Esophagus muscularis mucosa (tissue), 4 donors: ENCODE measurements around the gene SLC28A1. TPM values are rescaled to one million over a fixed set of nuclear protein-coding genes. Genes with fewer than 3 reads are reported as not detected.

ENCODE experiments used
- DNase-seq: peaks from one replicate; pipeline ENCODE4 v3.0.0-alpha.2; 2017; ENCODE audit errors: extremely low spot score
- H3K27ac ChIP-seq, 4 donors: fragments of 200-600 bp; sonication (generic); replicated peaks in 1 of 4; 1 replicate in 3 of 4; 2 replicates in 1 of 4; pipeline ENCODE4 v1.5.1; 2016 to 2019; ENCODE audit warnings: mild to moderate bottlenecking in 1 of 4
- H3K27me3 ChIP-seq, 4 donors: fragments of 200-600 bp; sonication (generic); one replicate each; pipeline versions ENCODE4 v1.5.1 to v1.6.0; 2016 to 2019
- H3K36me3 ChIP-seq, 4 donors: fragments of 200-600 bp; sonication (generic); one replicate each; pipeline ENCODE4 v1.5.1; 2016 to 2019
- H3K4me1 ChIP-seq, 4 donors: fragments of 200-600 bp; sonication (generic); one replicate each; pipeline ENCODE4 v1.5.1; 2016 to 2019
- H3K4me3 ChIP-seq, 4 donors: fragments of 200-600 bp; sonication (generic); 1 replicate in 2 of 4; 2 replicates in 2 of 4; pipeline ENCODE4 v1.5.1; 2016 to 2019; ENCODE audit warnings: mild to moderate bottlenecking in 4 of 4, moderate library complexity in 1 of 4
- H3K9me3 ChIP-seq, 4 donors: fragments of 200-600 bp; sonication (generic); 1 replicate in 3 of 4; 2 replicates in 1 of 4; pipeline ENCODE4 v1.5.1; 2016 to 2019
- EP300 ChIP-seq: sonication (generic); formaldehyde crosslinking; IDR thresholded peaks from one replicate; pipeline ENCODE4 v1.6.1; 2017; ENCODE audit warnings: antibody characterized with exemption
- POLR2A ChIP-seq: fragments of 450-650 bp; IDR thresholded peaks from one replicate; pipeline ENCODE4 v1.6.1; 2017; ENCODE audit warnings: antibody characterized with exemption, moderate library complexity, mild to moderate bottlenecking, low read depth
- POLR2AphosphoS5 ChIP-seq, 2 donors: sonication (generic); formaldehyde crosslinking; IDR thresholded peaks; one replicate each; pipeline ENCODE4 v1.6.1; 2017; ENCODE audit warnings: antibody characterized with exemption in 2 of 2
- WGBS: methylation state at CpG from one replicate; pipeline ENCODE4 v1.1.5; 2018; 5-methylcytosine and 5-hydroxymethylcytosine counted together
- intact Hi-C: fragments of 100-400 bp; cut with DNase I; formaldehyde crosslinking; loops from one replicate; pipeline ENCODE4 v1.15.1; 2023
- total RNA-seq, 4 donors: library from RNA; depleted of rRNA; stranded (reverse); fragments of >200 nt; gene quantifications; one replicate each; pipeline versions ENCODE4 v1.1.0 to v1.2.1, GENCODE V29; 2016
- TF ChIP-seq, protein P1 (sequence below), 3 experiments: fragments of 200-600 bp in 2 of 3; fragments of 450-650 bp in 1 of 3; sonication (generic) in 2 of 3; IDR thresholded peaks; one replicate each; pipeline ENCODE4 v1.5.1; 2017 to 2019; ENCODE audit warnings: antibody characterized with exemption in 3 of 3, mild to moderate bottlenecking in 2 of 3, moderate library complexity in 1 of 3

The SLC28A1 gene
- total RNA-seq, 4 donors from 2014 or later = 0.23 TPM; not detected in 3

DNA sequence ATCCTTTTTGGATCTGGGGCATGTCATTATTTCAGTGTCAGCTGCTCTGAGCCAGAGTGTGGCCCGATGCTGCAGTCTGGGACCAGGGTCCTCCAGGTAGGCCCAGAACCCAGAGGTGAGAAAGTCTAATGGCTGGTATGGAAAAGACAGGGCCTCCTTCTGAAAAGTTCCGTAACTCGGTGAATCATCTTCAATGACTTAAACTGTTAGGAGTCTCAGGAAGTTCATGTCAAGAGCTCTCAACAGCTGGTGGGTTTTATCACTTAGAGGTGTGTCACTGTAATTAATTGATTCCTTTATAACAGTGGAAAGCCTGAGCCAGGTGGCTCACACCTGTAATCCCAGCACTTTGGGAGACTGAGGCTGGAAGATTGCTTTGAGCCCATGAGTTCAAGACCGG is 68.7 kb downstream of the SLC28A1 start:
- intact Hi-C loops = no loop called here
- 93% methylated on average over 4 of the region's 4 CpGs for WGBS
- no peak for DNase-seq
- no peaks in the 10 kb centered on the region for H3K9me3 ChIP-seq
- H3K4me3 ChIP-seq = no peak overlapping the region
- TF ChIP-seq POLR2A (no peak), EP300 (no peak), POLR2AphosphoS5 (IDR thresholded peaks at IDR 0.05) (no peak)
- TF ChIP-seq, protein P1, sequence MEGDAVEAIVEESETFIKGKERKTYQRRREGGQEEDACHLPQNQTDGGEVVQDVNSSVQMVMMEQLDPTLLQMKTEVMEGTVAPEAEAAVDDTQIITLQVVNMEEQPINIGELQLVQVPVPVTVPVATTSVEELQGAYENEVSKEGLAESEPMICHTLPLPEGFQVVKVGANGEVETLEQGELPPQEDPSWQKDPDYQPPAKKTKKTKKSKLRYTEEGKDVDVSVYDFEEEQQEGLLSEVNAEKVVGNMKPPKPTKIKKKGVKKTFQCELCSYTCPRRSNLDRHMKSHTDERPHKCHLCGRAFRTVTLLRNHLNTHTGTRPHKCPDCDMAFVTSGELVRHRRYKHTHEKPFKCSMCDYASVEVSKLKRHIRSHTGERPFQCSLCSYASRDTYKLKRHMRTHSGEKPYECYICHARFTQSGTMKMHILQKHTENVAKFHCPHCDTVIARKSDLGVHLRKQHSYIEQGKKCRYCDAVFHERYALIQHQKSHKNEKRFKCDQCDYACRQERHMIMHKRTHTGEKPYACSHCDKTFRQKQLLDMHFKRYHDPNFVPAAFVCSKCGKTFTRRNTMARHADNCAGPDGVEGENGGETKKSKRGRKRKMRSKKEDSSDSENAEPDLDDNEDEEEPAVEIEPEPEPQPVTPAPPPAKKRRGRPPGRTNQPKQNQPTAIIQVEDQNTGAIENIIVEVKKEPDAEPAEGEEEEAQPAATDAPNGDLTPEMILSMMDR (IDR thresholded peaks at IDR 0.05) = no peak
- no peaks in the 10 kb centered on the region for H3K27me3 ChIP-seq
- peaks cover 6 to 17% (median 10%) of the 10 kb centered on the region in 4 donors for H3K4me1 ChIP-seq
- no peaks in the 10 kb centered on the region for H3K36me3 ChIP-seq
- H3K27ac ChIP-seq = no peak overlapping the region

DNA sequence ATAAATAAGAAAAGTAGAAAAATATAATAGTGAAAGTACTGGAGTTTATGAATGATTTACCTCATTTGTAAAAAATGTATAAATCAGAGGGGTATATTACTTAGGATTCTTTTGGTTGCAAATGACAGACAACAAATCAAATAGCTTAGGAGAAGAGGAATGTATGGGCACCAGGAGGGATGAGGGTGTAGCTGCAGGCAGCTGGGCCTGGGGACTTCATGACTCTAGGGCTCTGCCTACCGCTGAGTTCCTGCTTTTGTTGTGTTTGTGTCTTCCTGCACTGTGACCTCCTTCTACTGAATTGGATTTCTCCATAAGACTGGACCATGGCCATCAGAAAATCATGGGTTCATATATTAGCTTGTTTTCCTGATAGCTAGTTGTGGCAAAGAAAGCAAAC is 69.3 kb downstream of the SLC28A1 start:
- intact Hi-C loops = no loop called here
- no peak overlapping the region for H3K27ac ChIP-seq
- 50% methylated on average over 1 of the region's 1 CpG for WGBS
- DNase-seq = no peak
- peaks cover 6 to 14% (median 8%) of the 10 kb centered on the region in 4 donors for H3K4me1 ChIP-seq
- H3K9me3 ChIP-seq = no peaks in the 10 kb centered on the region
- H3K36me3 ChIP-seq = no peaks in the 10 kb centered on the region
- no peaks in the 10 kb centered on the region for H3K27me3 ChIP-seq
- H3K4me3 ChIP-seq = no peak overlapping the region
- TF ChIP-seq POLR2A = no peak
- no peak for TF ChIP-seq POLR2AphosphoS5 (IDR thresholded peaks at IDR 0.05)
- TF ChIP-seq, protein P1 (IDR thresholded peaks at IDR 0.05) = no peak
- TF ChIP-seq EP300 = no peak

DNA sequence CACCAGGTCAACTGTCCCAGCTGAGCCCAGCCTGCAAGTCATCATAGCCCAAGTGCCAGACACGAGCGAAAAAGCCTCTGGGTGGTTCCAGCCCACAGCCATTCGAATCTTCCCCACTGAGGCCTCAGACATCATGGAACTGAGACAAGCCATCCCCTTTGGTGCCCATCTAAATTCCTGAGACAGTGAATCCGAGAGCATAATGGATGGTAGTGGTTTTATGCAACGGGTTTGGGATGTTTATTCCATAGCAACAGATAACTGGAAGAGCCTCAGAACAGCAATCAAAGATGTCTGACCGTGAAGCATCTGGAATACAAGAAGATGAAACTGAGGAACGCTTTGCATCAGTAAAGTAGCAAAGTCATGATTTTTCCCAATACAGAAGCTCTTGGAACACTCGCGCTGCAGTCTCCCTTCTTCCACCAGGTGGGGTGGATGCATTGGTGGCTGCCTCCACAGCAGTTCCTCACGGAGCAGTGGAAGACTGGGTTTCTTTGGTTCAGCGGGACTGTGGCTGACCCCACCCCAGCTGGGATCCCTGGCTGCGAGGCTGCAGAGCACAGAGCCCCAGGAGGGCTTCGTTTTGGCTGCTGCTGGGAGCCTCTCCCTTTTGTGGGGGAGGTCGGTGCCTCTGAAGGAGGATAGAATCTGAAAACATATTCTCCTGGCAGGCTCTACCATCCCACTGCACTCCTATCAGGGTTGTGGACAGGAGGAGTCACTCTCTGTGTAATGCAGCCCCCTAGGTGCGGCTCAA is 70.8 kb downstream of the SLC28A1 start:
- TF ChIP-seq POLR2AphosphoS5 (IDR thresholded peaks at IDR 0.05) (peak in 1 of 2 donors; percentile 30), POLR2A (no peak), EP300 (no peak)
- TF ChIP-seq, protein P1 (IDR thresholded peaks at IDR 0.05) = peak; percentile 90 to 94 (median 92)
- no peaks in the 10 kb centered on the region for H3K27me3 ChIP-seq
- H3K36me3 ChIP-seq = no peaks in the 10 kb centered on the region
- intact Hi-C loops = loop anchor here (1.0 kb wide), 1 partner anchor 89 kb away; no protein-coding TSS in a partner anchor
- DNase-seq = no peak
- H3K27ac ChIP-seq = no peak overlapping the region
- H3K4me1 ChIP-seq = peaks cover 0 to 9% (median 9%) of the 10 kb centered on the region in 4 donors
- H3K4me3 ChIP-seq = peak overlapping the region; percentile 33 to 50 (median 36)
- 30% methylated on average over 12 of the region's 15 CpGs for WGBS
- H3K9me3 ChIP-seq = no peaks in the 10 kb centered on the region

DNA sequence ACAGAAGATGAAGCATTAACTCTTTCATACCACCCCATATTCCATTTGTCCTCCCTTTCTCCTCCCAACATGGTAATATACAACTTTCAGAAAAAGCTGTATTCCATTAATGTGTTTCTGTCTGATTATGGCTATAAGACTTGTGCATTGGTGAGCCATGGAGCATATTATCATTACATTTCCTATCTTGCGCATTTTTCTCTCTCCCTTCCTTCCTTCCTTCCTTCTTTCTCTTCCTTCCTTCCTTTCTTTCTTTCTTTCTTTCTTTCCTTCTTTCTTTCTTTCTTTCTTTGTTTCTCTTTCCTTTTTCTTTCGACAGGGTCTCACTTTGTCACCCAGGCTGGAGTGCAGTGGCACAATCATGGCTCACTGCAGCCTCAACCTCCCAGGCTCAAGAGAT is 71.7 kb downstream of the SLC28A1 start:
- Histone ChIP-seq H3K4me3 (no peak overlapping the region), H3K36me3 (no peaks in the 10 kb centered on the region), H3K27me3 (no peaks in the 10 kb centered on the region), H3K9me3 (no peaks in the 10 kb centered on the region), H3K27ac (no peak overlapping the region), H3K4me1 (peaks cover 0 to 9% (median 9%) of the 10 kb centered on the region in 4 donors)
- WGBS = 83% methylated on average over 2 of the region's 2 CpGs
- intact Hi-C loops = no loop called here
- no peak for DNase-seq
- no peak for TF ChIP-seq POLR2A
- TF ChIP-seq, protein P1 (IDR thresholded peaks at IDR 0.05) = no peak
- no peak for TF ChIP-seq POLR2AphosphoS5 (IDR thresholded peaks at IDR 0.05)
- TF ChIP-seq EP300 = no peak
